Measurements from ENCODE around the gene MUC12. TPM values are rescaled to one million over a fixed set of nuclear protein-coding genes. Genes with fewer than 3 reads are reported as not detected.

MUC12 gene
- total and polyA plus RNA-seq, 2 of the 8 experiments (the other 6 are each of a cell fraction or from before 2014, with no cell fraction given), result 7.7 to 16.2 TPM

- TF ChIP-seq CHD7 (IDR thresholded peaks at IDR 0.05; ENCODE audit: insufficient replicate concordance, low read length) (no peak), GTF2F1 (IDR thresholded peaks at IDR 0.05; ENCODE audit: borderline replicate concordance, low read depth, low read length) (no peak), ATF2 (IDR thresholded peaks at IDR 0.05; ENCODE audit: low read length) (no peak), RNF2 (IDR thresholded peaks at IDR 0.05; ENCODE audit: borderline replicate concordance, low read depth, low read length, missing control alignments, poor library complexity, severe bottlenecking) (no peak), SP1 (IDR thresholded peaks at IDR 0.05; ENCODE audit: low read depth, low read length) (no peak), JUN (IDR thresholded peaks at IDR 0.05; ENCODE audit: low read depth, low read length) (no peak)
Measured at GRCh38 chr7:101066833-101067177, 97.4 kb downstream of the MUC12 start (continued).
